Central memory CD4-positive, alpha-beta T cell (primary cell): ENCODE results near the gene MEP1A.
"Not testable (repeated sequence)": the region's sequence is repeated elsewhere in the genome, so short reads cannot be mapped to it uniquely, and the experiment has no call there.

Experiments
- DNase-seq: peaks from one replicate; pipeline ENCODE4 v3.0.0; 2022
- total RNA-seq, 3 experiments: gene quantifications; one replicate each; lab custom pipeline; 2026; lab: John Stamatoyannopoulos, UW

Gene MEP1A
- total RNA-seq: 0 reads per million in 3 experiments

- DNase-seq: no peak
Measured at GRCh38 chr6:46793138-46793537, at the start of gene MEP1A. MEP1A (plus strand) TSS chr6:46793389; CDS start chr6:46793399, 10 bp downstream.

GRCh38 chr6:46743425-46744158, 49.6 kb upstream of the MEP1A start:
- DNase-seq: no peak

- not testable (repeated sequence) for DNase-seq
Measured at GRCh38 chr6:46744159-46744725, 48.9 kb upstream of the MEP1A start.

- DNase-seq: no peak
Measured at GRCh38 chr6:46745973-46746372, 47.2 kb upstream of the MEP1A start.

- DNase-seq: no peak
Measured at GRCh38 chr6:46746696-46747095, 46.5 kb upstream of the MEP1A start, which contains the start of gene ANKRD66. ANKRD66 (plus strand) TSS chr6:46746933; CDS start chr6:46751949, 5,016 bp downstream.

GRCh38 chr6:46748940-46749503, 44.2 kb upstream of the MEP1A start:
- DNase-seq: no peak

GRCh38 chr6:46749731-46750130, 43.5 kb upstream of the MEP1A start:
- no peak for DNase-seq

- DNase-seq: no peak
Measured at GRCh38 chr6:46751658-46752057, 41.5 kb upstream of the MEP1A start.

GRCh38 chr6:46755865-46756264, 37.3 kb upstream of the MEP1A start:
- no peak for DNase-seq

- DNase-seq: no peak
Measured at GRCh38 chr6:46756469-46757213, 36.5 kb upstream of the MEP1A start.

GRCh38 chr6:46757214-46757596, 36.0 kb upstream of the MEP1A start:
- DNase-seq: no peak

GRCh38 chr6:46758960-46759753, 34.0 kb upstream of the MEP1A start:
- no peak for DNase-seq

- DNase-seq: no peak
Measured at GRCh38 chr6:46760925-46761324, 32.3 kb upstream of the MEP1A start.

GRCh38 chr6:46763466-46763865, 29.7 kb upstream of the MEP1A start:
- no peak for DNase-seq

- DNase-seq: not testable (repeated sequence)
Measured at GRCh38 chr6:46764280-46764679, 28.9 kb upstream of the MEP1A start.

- DNase-seq: no peak
Measured at GRCh38 chr6:46764961-46765360, 28.2 kb upstream of the MEP1A start.

GRCh38 chr6:46772016-46772415, 21.2 kb upstream of the MEP1A start:
- DNase-seq: no peak

- DNase-seq: no peak
Measured at GRCh38 chr6:46772762-46773161, 20.4 kb upstream of the MEP1A start.

- no peak for DNase-seq
Measured at GRCh38 chr6:46773201-46773855, 19.9 kb upstream of the MEP1A start.

GRCh38 chr6:46774736-46775135, 18.5 kb upstream of the MEP1A start:
- DNase-seq: not testable (repeated sequence)

- no peak for DNase-seq
Measured at GRCh38 chr6:46776070-46776712, 17.0 kb upstream of the MEP1A start.
